Keratinocyte (primary cell): Measurements from ENCODE around the gene OBSCN. TPM values are rescaled to one million over a fixed set of nuclear protein-coding genes. Genes with fewer than 3 reads are reported as not detected.

ENCODE experiments used
- DNase-seq: peaks from one replicate; pipeline ENCODE4 v3.0.0-alpha.2; 2011; ENCODE audit warnings: low read depth, missing footprints, low spot score
- FAIRE-seq: peaks from 2 replicates; lab custom pipeline; 2011; peaks lifted over from hg19 to GRCh38; lab: Jason Lieb, UNC
- H2AFZ ChIP-seq: 2 replicates; pipeline ENCODE4 v1.6.0; 2012; ENCODE audit warnings: low read length, control low read depth, inconsistent platforms; ENCODE audit not compliant: control insufficient read depth
- H3K27ac ChIP-seq: 2 replicates; pipeline ENCODE4 v1.5.1; 2011; ENCODE audit warnings: low read length; ENCODE audit not compliant: control insufficient read depth, insufficient read depth
- H3K27me3 ChIP-seq: 3 replicates; pipeline ENCODE4 v1.6.0; 2011; ENCODE audit warnings: low read length; ENCODE audit not compliant: control insufficient read depth, insufficient read depth; ENCODE audit errors: extremely low read depth
- H3K36me3 ChIP-seq, 2 experiments: 2 replicates in 1 of 2; 3 replicates in 1 of 2; pipeline ENCODE4 v1.5.1; 2011; ENCODE audit warnings: low read length in 2 of 2, mild to moderate bottlenecking in 1 of 2; ENCODE audit not compliant: control insufficient read depth in 2 of 2, insufficient read depth in 2 of 2; ENCODE audit errors: extremely low read depth in 1 of 2
- H3K4me1 ChIP-seq: 3 replicates; pipeline ENCODE4 v1.5.1; 2011; ENCODE audit warnings: low read length; ENCODE audit not compliant: control insufficient read depth, insufficient read depth; ENCODE audit errors: extremely low read depth
- H3K4me2 ChIP-seq: 3 replicates; pipeline ENCODE4 v1.6.0; 2011; ENCODE audit warnings: low read depth, low read length; ENCODE audit not compliant: control insufficient read depth, insufficient read depth; ENCODE audit errors: extremely low read depth
- H3K4me3 ChIP-seq, 3 experiments: fragments of 200-600 bp in 1 of 3; sonication (generic) in 1 of 3; 2 replicates in 2 of 3; 3 replicates in 1 of 3; pipeline ENCODE4 v1.5.1; 2011 to 2016; ENCODE audit warnings: low read length in 3 of 3, mild to moderate bottlenecking in 3 of 3, control low read depth in 2 of 3, inconsistent platforms in 1 of 3, low read depth in 1 of 3, mixed read lengths in 1 of 3, mixed run types in 1 of 3, moderate library complexity in 1 of 3; ENCODE audit not compliant: control insufficient read depth in 2 of 3, insufficient read depth in 2 of 3; ENCODE audit errors: extremely low read depth in 1 of 3
- H3K79me2 ChIP-seq: 2 replicates; pipeline ENCODE4 v1.6.0; 2012; ENCODE audit warnings: low read length; ENCODE audit not compliant: control insufficient read depth, insufficient read depth
- H3K9ac ChIP-seq: 3 replicates; pipeline ENCODE4 v1.6.0; 2011; ENCODE audit warnings: low read length; ENCODE audit not compliant: control insufficient read depth, insufficient read depth; ENCODE audit errors: extremely low read depth
- H3K9me1 ChIP-seq: 3 replicates; pipeline ENCODE4 v1.6.0; 2011; ENCODE audit warnings: low read length; ENCODE audit not compliant: control insufficient read depth, insufficient read depth; ENCODE audit errors: extremely low read depth
- H3K9me3 ChIP-seq: 2 replicates; pipeline ENCODE4 v1.5.1; 2012; ENCODE audit warnings: low read depth, low read length; ENCODE audit not compliant: control insufficient read depth
- H4K20me1 ChIP-seq: 3 replicates; pipeline ENCODE4 v1.6.0; 2011; ENCODE audit warnings: low read length; ENCODE audit not compliant: control insufficient read depth, insufficient read depth; ENCODE audit errors: extremely low read depth
- EZH2 ChIP-seq: IDR thresholded peaks from one replicate; pipeline ENCODE4 v1.6.1; 2012; ENCODE audit warnings: inconsistent platforms, mild to moderate bottlenecking, low read length, moderate library complexity
- dilution Hi-C: fragments of 300-500 bp; cut with MboI; formaldehyde crosslinking; loops from one replicate; pipeline ENCODE4 v1.7.0; 2020; ENCODE audit warnings: low sequenced_read_pairs; ENCODE audit not compliant: extremely low pct_ligation_motif_present
- polyA plus RNA-seq, 5 experiments: library from polyadenylated mRNA; depleted of rRNA in 3 of 5; stranded (reverse) in 3 of 5; stranded (forward) in 1 of 5; unstranded in 1 of 5; fragments of >200 nt; gene quantifications; 1 replicate in 1 of 5; 2 replicates in 3 of 5; 3 replicates in 1 of 5; pipeline versions ENCODE4 v1.2.1 to v1.2.3, GENCODE V29; 2011 to 2012; ENCODE audit warnings: missing spikeins in 2 of 5, low read depth in 1 of 5, low replicate concordance in 1 of 5
- TF ChIP-seq, protein P1 (sequence below), 3 experiments: IDR thresholded peaks in 1 of 3; conservative IDR thresholded peaks in 1 of 3; optimal IDR thresholded peaks in 1 of 3; 2 replicates in 2 of 3; 3 replicates in 1 of 3; pipeline versions ENCODE3 to v1.5.1; 2011; ENCODE audit warnings: low read length in 3 of 3, mild to moderate bottlenecking in 3 of 3, moderate library complexity in 2 of 3, control low read depth in 1 of 3, inconsistent platforms in 1 of 3; ENCODE audit not compliant: insufficient read depth in 2 of 3; ENCODE audit errors: extremely low read depth in 1 of 3

The OBSCN gene
- polyA plus RNA-seq, 1 donor (not counting 4 experiments of a cell fraction or from before 2014, with no cell fraction given) = 1.8 TPM

DNA sequence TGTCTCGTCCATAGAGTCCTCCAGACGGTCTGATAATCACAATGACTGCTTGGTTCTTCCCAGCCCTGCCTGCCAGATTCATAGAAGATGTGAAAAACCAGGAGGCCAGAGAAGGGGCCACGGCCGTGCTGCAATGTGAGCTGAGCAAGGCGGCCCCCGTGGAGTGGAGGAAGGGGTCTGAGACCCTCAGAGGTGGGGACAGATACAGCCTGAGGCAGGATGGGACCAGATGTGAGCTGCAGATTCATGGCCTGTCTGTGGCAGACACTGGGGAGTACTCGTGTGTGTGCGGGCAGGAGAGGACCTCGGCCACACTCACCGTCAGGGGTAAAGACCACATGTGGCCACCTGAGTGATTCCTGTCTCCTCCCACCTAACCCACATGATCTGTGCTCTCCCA is 86.9 kb downstream of the OBSCN start:
- Histone ChIP-seq H3K4me3 (no peak overlapping the region), H3K36me3 (peaks cover 0 to 1% of the 10 kb centered on the region in 2 experiments), H4K20me1 (no peaks in the 10 kb centered on the region), H3K4me2 (no peak overlapping the region), H3K4me1 (no peaks in the 10 kb centered on the region), H3K9me1 (no peaks in the 10 kb centered on the region), H3K27ac (no peak overlapping the region), H3K9ac (no peak overlapping the region), H3K9me3 (peaks cover 2% of the 10 kb centered on the region), H2AFZ (no peak overlapping the region), H3K27me3 (no peaks in the 10 kb centered on the region), H3K79me2 (no peaks in the 10 kb centered on the region)
- FAIRE-seq (no peak), DNase-seq (no peak)
- TF ChIP-seq, protein P1, sequence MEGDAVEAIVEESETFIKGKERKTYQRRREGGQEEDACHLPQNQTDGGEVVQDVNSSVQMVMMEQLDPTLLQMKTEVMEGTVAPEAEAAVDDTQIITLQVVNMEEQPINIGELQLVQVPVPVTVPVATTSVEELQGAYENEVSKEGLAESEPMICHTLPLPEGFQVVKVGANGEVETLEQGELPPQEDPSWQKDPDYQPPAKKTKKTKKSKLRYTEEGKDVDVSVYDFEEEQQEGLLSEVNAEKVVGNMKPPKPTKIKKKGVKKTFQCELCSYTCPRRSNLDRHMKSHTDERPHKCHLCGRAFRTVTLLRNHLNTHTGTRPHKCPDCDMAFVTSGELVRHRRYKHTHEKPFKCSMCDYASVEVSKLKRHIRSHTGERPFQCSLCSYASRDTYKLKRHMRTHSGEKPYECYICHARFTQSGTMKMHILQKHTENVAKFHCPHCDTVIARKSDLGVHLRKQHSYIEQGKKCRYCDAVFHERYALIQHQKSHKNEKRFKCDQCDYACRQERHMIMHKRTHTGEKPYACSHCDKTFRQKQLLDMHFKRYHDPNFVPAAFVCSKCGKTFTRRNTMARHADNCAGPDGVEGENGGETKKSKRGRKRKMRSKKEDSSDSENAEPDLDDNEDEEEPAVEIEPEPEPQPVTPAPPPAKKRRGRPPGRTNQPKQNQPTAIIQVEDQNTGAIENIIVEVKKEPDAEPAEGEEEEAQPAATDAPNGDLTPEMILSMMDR (optimal IDR thresholded peaks at IDR 0.05 in 1 of 3, IDR thresholded peaks at IDR 0.05 in 1 of 3, conservative IDR thresholded peaks at IDR 0.05 in 1 of 3; ENCODE audit: extremely low read depth in 1 of 3, insufficient read depth in 2 of 3, low read length in 3 of 3) = no peak
- TF ChIP-seq EZH2 = no peak
- dilution Hi-C loops = no loop called here

DNA sequence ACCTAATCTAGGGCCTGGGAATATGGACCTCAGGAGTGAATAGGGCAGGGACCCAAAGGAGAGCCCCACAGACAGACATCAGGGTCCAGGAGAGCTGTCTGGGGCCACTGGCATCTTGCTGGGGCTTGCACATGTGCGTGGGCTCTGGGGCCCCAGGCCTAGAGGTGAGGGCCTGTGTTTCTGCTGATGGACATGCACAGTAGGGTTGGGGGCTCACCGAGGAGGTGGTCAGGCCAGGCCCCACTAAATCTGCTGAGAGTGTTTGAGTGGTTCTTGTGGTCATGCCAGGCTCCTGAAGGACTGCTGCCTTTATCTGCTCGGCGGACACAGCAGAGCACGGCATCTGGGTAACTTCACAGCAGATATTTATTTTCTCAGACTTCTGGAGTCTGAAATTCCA is 87.4 kb downstream of the OBSCN start:
- Histone ChIP-seq H3K9ac (no peak overlapping the region), H3K4me2 (no peak overlapping the region), H3K79me2 (no peaks in the 10 kb centered on the region), H4K20me1 (no peaks in the 10 kb centered on the region), H2AFZ (no peak overlapping the region), H3K27ac (no peak overlapping the region), H3K9me1 (no peaks in the 10 kb centered on the region), H3K4me1 (no peaks in the 10 kb centered on the region), H3K9me3 (peaks cover 2% of the 10 kb centered on the region), H3K4me3 (no peak overlapping the region), H3K36me3 (peaks cover 0 to 1% of the 10 kb centered on the region in 2 experiments), H3K27me3 (no peaks in the 10 kb centered on the region)
- dilution Hi-C loops = no loop called here
- FAIRE-seq (no peak), DNase-seq (no peak)
- TF ChIP-seq, protein P1 (optimal IDR thresholded peaks at IDR 0.05 in 1 of 3, IDR thresholded peaks at IDR 0.05 in 1 of 3, conservative IDR thresholded peaks at IDR 0.05 in 1 of 3; ENCODE audit: extremely low read depth in 1 of 3, insufficient read depth in 2 of 3, low read length in 3 of 3) = no peak
- TF ChIP-seq EZH2 = no peak
